Testis (tissue), 3 donors: ENCODE data around the gene NRTN. TPM values are rescaled to one million over a fixed set of nuclear protein-coding genes. Genes with fewer than 3 reads are reported as not detected.
A peak's percentile ranks its signal among the peaks of the same experiment; 100 is the strongest.

Experiments
- DNase-seq: peaks from one replicate; pipeline ENCODE4 v3.0.0-alpha.2; 2019
- H3K27ac ChIP-seq, 2 donors: fragments of 200-600 bp; sonication (generic); one replicate each; pipeline ENCODE4 v1.5.1; 2019
- H3K27me3 ChIP-seq: fragments of 200-600 bp; sonication (generic); one replicate; pipeline ENCODE4 v1.5.1; 2019
- H3K36me3 ChIP-seq: fragments of 200-600 bp; sonication (generic); one replicate; pipeline ENCODE4 v1.5.1; 2017; ENCODE audit warnings: low read depth; ENCODE audit errors: missing control alignments
- H3K4me1 ChIP-seq: fragments of 200-600 bp; sonication (generic); one replicate; pipeline ENCODE4 v1.5.1; 2019
- H3K4me3 ChIP-seq, 2 donors: fragments of 200-600 bp; sonication (generic); one replicate each; pipeline ENCODE4 v1.5.1; 2017 to 2019
- H3K9me3 ChIP-seq: fragments of 200-600 bp; sonication (generic); one replicate; pipeline ENCODE4 v1.5.1; 2017
- POLR2A ChIP-seq: fragments of 450-650 bp; IDR thresholded peaks from one replicate; pipeline ENCODE4 v1.6.1; 2017; ENCODE audit warnings: antibody characterized with exemption, mild to moderate bottlenecking, moderate library complexity
- WGBS, 2 donors: methylation state at CpG; one replicate each; pipeline ENCODE4 v1.1.5; 2018; 5-methylcytosine and 5-hydroxymethylcytosine counted together
- intact Hi-C: fragments of 100-400 bp; cut with DNase I; formaldehyde crosslinking; loops from one replicate; pipeline ENCODE4 v1.15.1; 2023; ENCODE audit warnings: low total_unique reads
- polyA plus RNA-seq: library from polyadenylated mRNA; stranded (reverse); fragments of 350-450 nt; fragmentation: Illumina TruSeq; extraction: RNeasy Lipid Tissue Mini Kit (QIAGEN cat#74804); gene quantifications from one replicate; pipeline ENCODE4 v1.2.3, GENCODE V29; 2014; ENCODE audit warnings: low read depth, low replicate concordance; ENCODE audit not compliant: insufficient read depth
- total RNA-seq, 2 donors: library from RNA; depleted of rRNA; stranded (reverse); fragments of >200 nt; gene quantifications; one replicate each; pipeline ENCODE4 v1.2.3, GENCODE V29; 2016
- TF ChIP-seq, protein P1 (sequence below), 3 experiments: fragments of 450-650 bp in 2 of 3; fragments of 200-600 bp in 1 of 3; sonication (generic) in 1 of 3; IDR thresholded peaks; one replicate each; pipeline ENCODE4 v1.5.1; 2016 to 2019; ENCODE audit warnings: antibody characterized with exemption in 3 of 3, mild to moderate bottlenecking in 2 of 3, moderate library complexity in 1 of 3

Gene NRTN
- total and polyA plus RNA-seq, 3 donors from 2014 or later, result 1.7 to 13.5 (median 6.5) TPM

GRCh38 chr19:5800361-5801270, 4.3 kb upstream of the NRTN start:
- WGBS, 2 donors, result 40 to 42% methylated on average over 9 to 15 of the region's 17 CpGs
- Histone ChIP-seq H3K4me1 (peaks cover 47% of the 10 kb centered on the region), H3K4me3 (no peak overlapping the region), H3K36me3 (no peaks in the 10 kb centered on the region), H3K27ac (no peak overlapping the region), H3K27me3 (no peaks in the 10 kb centered on the region), H3K9me3 (no peaks in the 10 kb centered on the region)
- TF ChIP-seq, protein P1, sequence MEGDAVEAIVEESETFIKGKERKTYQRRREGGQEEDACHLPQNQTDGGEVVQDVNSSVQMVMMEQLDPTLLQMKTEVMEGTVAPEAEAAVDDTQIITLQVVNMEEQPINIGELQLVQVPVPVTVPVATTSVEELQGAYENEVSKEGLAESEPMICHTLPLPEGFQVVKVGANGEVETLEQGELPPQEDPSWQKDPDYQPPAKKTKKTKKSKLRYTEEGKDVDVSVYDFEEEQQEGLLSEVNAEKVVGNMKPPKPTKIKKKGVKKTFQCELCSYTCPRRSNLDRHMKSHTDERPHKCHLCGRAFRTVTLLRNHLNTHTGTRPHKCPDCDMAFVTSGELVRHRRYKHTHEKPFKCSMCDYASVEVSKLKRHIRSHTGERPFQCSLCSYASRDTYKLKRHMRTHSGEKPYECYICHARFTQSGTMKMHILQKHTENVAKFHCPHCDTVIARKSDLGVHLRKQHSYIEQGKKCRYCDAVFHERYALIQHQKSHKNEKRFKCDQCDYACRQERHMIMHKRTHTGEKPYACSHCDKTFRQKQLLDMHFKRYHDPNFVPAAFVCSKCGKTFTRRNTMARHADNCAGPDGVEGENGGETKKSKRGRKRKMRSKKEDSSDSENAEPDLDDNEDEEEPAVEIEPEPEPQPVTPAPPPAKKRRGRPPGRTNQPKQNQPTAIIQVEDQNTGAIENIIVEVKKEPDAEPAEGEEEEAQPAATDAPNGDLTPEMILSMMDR (IDR thresholded peaks at IDR 0.05), result no peak
- TF ChIP-seq POLR2A, result no peak
- no peak for DNase-seq
- intact Hi-C loops, result no loop called here

GRCh38 chr19:5801796-5802619, 2.9 kb upstream of the NRTN start:
- no peaks in the 10 kb centered on the region for H3K27me3 ChIP-seq

DNA sequence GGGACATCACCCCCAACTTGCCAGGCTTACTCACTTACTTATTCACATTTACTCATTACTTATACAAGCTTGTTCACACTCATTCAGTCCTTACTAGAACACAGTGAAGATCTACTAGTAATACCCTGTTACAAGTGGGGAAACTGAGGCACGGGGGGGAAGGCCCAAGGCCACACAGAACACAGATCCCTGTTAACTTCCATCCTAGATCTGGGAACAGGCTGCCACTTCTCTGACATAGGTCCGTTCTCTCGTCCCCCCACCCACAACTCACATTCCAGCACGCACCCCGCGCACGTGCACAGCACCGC, 1.5 kb upstream of the NRTN start:
- Histone ChIP-seq H3K27ac (no peak overlapping the region), H3K27me3 (no peaks in the 10 kb centered on the region), H3K4me1 (peaks cover 47% of the 10 kb centered on the region), H3K4me3 (peak overlapping the region in 1 of 2 donors; percentile 27), H3K36me3 (no peaks in the 10 kb centered on the region), H3K9me3 (no peaks in the 10 kb centered on the region)
- DNase-seq, result no peak
- intact Hi-C loops, result no loop called here
- 1 to 3% methylated on average over 8 of the region's 8 CpGs for WGBS, 2 donors
- TF ChIP-seq, protein P1 (IDR thresholded peaks at IDR 0.05), result no peak
- no peak for TF ChIP-seq POLR2A

More at GRCh38 chr19:5801796-5802619, 2.9 kb upstream of the NRTN start:
- peak; percentile 58 for DNase-seq
- TF ChIP-seq, protein P1 (IDR thresholded peaks at IDR 0.05), result no peak
- no peak for TF ChIP-seq POLR2A
- 15 to 16% methylated on average over 13 to 32 of the region's 33 CpGs for WGBS, 2 donors
- Histone ChIP-seq H3K36me3 (no peaks in the 10 kb centered on the region), H3K4me1 (peaks cover 47% of the 10 kb centered on the region), H3K9me3 (no peaks in the 10 kb centered on the region), H3K4me3 (no peak overlapping the region), H3K27ac (no peak overlapping the region)
- intact Hi-C loops, result no loop called here

- H3K9me3 ChIP-seq, result no peaks in the 10 kb centered on the region
- H3K27me3 ChIP-seq, result no peaks in the 10 kb centered on the region
- H3K4me1 ChIP-seq, result peaks cover 42% of the 10 kb centered on the region
- H3K27ac ChIP-seq, result no peak overlapping the region
- peak; percentile 89 for DNase-seq
- TF ChIP-seq, protein P1 (IDR thresholded peaks at IDR 0.05), result peak; percentile 67 to 81 (median 77)
- no peak for TF ChIP-seq POLR2A
- peak overlapping the region in 1 of 2 donors; percentile 27 for H3K4me3 ChIP-seq
- no peaks in the 10 kb centered on the region for H3K36me3 ChIP-seq
- WGBS, 2 donors, result 1 to 4% methylated on average over 13 to 36 of the region's 54 CpGs
- intact Hi-C loops, result no loop called here
Measured at GRCh38 chr19:5803752-5804515, 933 bp upstream of the NRTN start.
